Measurements from ENCODE around the gene POLK.

The POLK gene

GRCh38 chr5:75545131-75545530 lies 33.4 kb downstream of the POLK start:
- H3K4me3 ChIP-seq (ENCODE audit: low read length), result no peak overlapping the region
- no peak for DNase-seq (ENCODE audit: low read depth)
- TF ChIP-seq CTCF (conservative IDR thresholded peaks at IDR 0.05; ENCODE audit: low read depth, low read length), result no peak

GRCh38 chr5:75546830-75547229 lies 35.1 kb downstream of the POLK start:
- no peak for TF ChIP-seq CTCF (conservative IDR thresholded peaks at IDR 0.05; ENCODE audit: low read depth, low read length)
- H3K4me3 ChIP-seq (ENCODE audit: low read length), result no peak overlapping the region
- DNase-seq (ENCODE audit: low read depth), result no peak

DNA sequence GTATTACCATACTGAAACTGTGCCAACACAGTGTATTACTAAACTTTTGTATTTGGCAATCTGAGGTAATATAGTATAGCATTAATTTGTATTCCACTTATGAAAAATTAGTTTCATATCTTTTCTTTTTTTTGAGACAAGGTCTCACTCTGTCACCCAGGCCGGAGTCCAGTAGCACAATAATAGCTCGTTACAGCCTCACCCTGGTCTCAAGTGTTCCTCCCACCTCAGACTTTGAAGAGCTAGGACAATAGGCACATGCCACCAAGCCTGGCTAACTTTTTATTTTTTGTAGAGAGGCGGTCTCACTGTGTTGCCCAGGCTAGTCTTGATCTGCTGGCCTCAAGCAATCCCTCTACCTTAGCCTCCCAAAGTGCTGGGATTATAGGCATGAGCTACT lies 36.1 kb downstream of the POLK start:
- no peak for DNase-seq (ENCODE audit: low read depth)
- no peak overlapping the region for H3K4me3 ChIP-seq (ENCODE audit: low read length)
- no peak for TF ChIP-seq CTCF (conservative IDR thresholded peaks at IDR 0.05; ENCODE audit: low read depth, low read length)

- no peak for DNase-seq (ENCODE audit: low read depth)
- no peak for TF ChIP-seq CTCF (conservative IDR thresholded peaks at IDR 0.05; ENCODE audit: low read depth, low read length)
These were observed 38.9 kb downstream of the POLK start for GRCh38 chr5:75550597-75550996.

DNA sequence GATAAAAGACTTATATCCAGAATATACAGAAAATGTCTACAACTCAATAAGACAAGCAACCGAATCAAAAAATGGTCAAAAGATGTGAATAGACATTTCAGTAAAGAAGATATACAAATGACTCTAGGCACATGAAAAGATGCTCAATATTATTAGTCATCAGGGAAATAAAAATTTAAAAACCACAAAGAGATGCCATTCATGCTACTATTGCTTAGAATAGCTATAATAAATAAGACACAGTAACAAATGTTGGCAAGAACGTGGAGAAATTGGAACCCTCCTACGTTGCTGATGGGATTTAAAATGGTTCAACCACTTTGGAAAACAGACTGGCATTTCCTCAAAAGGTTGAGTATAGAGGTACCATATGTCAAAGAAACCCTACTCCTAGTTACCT lies 39.8 kb downstream of the POLK start:
- no peak for DNase-seq (ENCODE audit: low read depth)
- H3K4me3 ChIP-seq (ENCODE audit: low read length), result no peak overlapping the region
- no peak for TF ChIP-seq CTCF (conservative IDR thresholded peaks at IDR 0.05; ENCODE audit: low read depth, low read length)

More at GRCh38 chr5:75550597-75550996, 38.9 kb downstream of the POLK start:
- no peak overlapping the region for H3K4me3 ChIP-seq (ENCODE audit: low read length)

- no peak for TF ChIP-seq CTCF (conservative IDR thresholded peaks at IDR 0.05; ENCODE audit: low read depth, low read length)
- DNase-seq (ENCODE audit: low read depth), result no peak
- H3K4me3 ChIP-seq (ENCODE audit: low read length), result no peak overlapping the region
These were observed 41.1 kb downstream of the POLK start for GRCh38 chr5:75552764-75553163.

GRCh38 chr5:75553358-75553757 lies 41.7 kb downstream of the POLK start:
- DNase-seq (ENCODE audit: low read depth), result no peak
- no peak for TF ChIP-seq CTCF (conservative IDR thresholded peaks at IDR 0.05; ENCODE audit: low read depth, low read length)

More at GRCh38 chr5:75553358-75553757, 41.7 kb downstream of the POLK start:
- no peak overlapping the region for H3K4me3 ChIP-seq (ENCODE audit: low read length)
